HG03108 (cell line): ENCODE data around the gene SSX4.
"Not testable (repeated sequence)": the region's sequence is repeated elsewhere in the genome, so short reads cannot be mapped to it uniquely, and the experiment has no call there.

ENCODE experiments used
- ATAC-seq: cut with Tn5 transposase; IDR thresholded peaks from one replicate; pipeline ENCODE4 v1.9.1; 2021; ENCODE audit warnings: moderate library complexity; ENCODE audit not compliant: unreplicated experiment

SSX4 gene

DNA sequence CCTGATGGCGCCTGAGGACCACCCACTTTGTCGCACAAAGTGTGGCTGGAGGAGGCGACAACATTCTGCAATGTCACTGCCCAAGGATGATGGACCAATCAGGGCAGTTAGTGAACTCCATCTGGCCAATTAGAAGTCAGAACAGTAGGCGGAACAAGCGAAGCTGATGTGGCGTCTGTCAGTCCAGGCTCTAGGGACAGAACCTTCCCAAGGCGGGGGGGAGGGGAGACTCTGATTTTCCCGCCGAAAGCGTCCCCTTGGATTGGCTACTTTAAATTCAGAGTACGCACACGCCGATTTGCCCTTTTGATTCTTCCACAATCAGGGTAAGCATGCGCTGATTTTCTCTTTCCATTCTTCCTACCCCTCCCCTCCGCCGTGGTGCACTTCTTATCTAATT is at the start of gene SSX4:
SSX4 (plus strand) TSS at position 301 of the 400 bp plus-strand sequence. CDS start 515 bp downstream, outside the sequence.
- ATAC-seq: not testable (repeated sequence)

- ATAC-seq: not testable (repeated sequence)
These were observed 37.3 kb upstream of the SSX4 start for GRCh38 chrX:48346059-48346458.

GRCh38 chrX:48356315-48357094 is 26.8 kb upstream of the SSX4 start, which contains the start of gene SSX3:
Gene SSX3 (minus strand): TSS chrX:48356703. CDS start chrX:48355249, 1,454 bp downstream.
- not testable (repeated sequence) for ATAC-seq

GRCh38 chrX:48357681-48358080 is 25.7 kb upstream of the SSX4 start:
- no peak for ATAC-seq

GRCh38 chrX:48359281-48359680 is 24.1 kb upstream of the SSX4 start:
- ATAC-seq: not testable (repeated sequence)

- not testable (repeated sequence) for ATAC-seq
These were observed 15.5 kb upstream of the SSX4 start for GRCh38 chrX:48367717-48368408.

DNA sequence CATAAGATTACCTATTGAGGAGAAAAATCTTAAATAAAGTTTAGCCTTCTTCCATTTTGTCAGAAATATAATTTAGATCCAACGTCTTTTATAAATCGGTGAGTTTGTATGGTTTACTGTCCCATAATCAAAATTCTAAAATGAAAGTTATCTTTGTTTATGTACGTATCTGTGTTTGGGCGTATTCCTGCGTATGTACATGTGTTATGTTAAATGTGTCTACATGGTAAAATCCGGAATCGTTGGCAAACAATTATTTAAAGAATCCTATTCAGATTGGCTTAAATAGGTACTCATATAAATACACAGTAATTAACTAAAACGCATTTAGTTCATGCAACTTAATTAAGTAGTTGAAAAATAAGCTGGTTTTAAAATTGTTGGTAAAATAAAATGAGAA is 12.9 kb upstream of the SSX4 start:
- not testable (repeated sequence) for ATAC-seq

GRCh38 chrX:48396931-48397330 is 13.6 kb downstream of the SSX4 start:
- ATAC-seq: not testable (repeated sequence)

DNA sequence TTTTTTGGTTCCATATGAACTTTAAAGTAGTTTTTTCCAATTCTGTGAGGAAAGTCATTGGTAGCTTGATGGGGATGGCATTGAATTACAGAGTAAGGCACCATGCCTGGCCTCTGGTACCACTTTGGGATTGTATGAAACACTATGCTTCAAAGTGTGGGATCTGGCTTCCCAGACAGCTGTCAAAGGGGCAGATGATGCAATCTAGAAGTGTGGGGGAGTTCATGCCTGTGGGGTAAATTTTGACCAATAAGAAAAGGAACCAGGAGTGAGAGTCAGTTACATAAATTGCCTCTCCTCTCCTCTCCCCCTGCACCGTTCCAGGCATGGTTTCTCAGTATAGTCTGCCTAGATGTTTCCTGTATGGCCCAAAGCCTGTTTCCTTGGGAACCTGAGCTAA is 14.5 kb downstream of the SSX4 start:
- ATAC-seq: not testable (repeated sequence)

GRCh38 chrX:48411860-48412259 is 28.5 kb downstream of the SSX4 start, which contains the start of gene SSX4B:
Gene SSX4B (minus strand): TSS chrX:48411960. CDS start chrX:48411372, 588 bp downstream.
- not testable (repeated sequence) for ATAC-seq

GRCh38 chrX:48427027-48427716 is 43.8 kb downstream of the SSX4 start:
- ATAC-seq: not testable (repeated sequence)

DNA sequence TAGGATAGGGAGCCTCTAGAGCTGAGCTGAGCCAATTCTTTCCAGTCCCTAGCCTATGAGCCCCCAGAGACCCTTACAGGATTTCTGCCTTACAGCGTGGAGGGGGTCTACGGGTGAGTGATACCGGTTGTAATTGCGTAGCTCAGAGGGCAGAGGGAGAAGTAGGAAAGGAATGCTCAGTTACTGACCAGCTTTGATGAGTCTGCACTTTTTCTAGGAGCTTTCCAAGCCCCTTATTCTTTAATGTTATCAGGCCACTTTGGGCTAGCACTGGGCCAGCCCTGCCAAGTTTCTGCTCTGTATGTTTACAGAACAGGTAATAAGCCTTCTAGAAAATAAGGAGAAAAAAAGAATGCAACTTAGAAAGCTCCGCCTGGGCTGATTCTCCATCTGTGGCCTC is 46.3 kb downstream of the SSX4 start:
- not testable (repeated sequence) for ATAC-seq

DNA sequence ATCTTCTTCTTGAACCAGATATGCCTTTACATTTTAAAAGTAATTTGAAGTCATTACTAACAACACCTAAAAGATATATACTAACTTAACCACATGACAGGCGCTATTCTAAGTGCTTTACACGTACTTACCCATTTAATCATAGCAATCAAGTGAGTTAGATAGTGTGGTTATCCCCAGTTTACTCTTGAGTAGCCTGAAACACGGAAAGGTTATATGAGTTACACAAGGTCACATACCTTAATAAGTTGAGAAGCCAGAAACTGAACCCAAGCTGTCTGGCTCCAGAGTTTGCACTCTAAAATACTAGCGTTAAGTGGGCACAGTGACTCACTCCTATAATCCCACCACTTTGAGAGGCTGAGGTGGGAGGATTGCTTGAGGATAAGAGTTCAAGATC is 46.8 kb downstream of the SSX4 start:
- ATAC-seq: not testable (repeated sequence)

DNA sequence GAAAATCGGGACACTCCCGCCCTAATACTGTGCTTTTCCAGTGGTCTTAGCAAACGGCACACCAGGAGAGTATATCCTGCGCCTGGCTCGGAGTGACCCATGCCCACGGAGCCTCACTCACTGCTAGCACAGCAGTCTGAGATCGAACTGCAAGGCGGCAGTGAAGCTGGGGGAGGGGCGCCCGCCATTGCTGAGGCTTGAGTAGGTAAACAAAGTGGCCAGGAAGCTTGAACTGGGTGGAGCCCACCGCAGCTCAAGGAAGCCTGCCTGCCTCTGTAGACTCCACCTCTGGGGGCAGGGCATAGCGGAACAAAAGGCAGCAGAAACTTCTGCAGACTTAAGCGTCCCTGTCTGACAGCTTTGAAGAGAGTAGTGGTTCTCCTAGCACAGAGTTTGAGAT is 50.4 kb downstream of the SSX4 start:
- ATAC-seq: not testable (repeated sequence)
